GM12864 (cell line): Measurements from ENCODE around the gene PLXDC2.

Source experiments
- DNase-seq: peaks from one replicate; pipeline ENCODE4 v3.0.0-alpha.2; 2011; ENCODE audit warnings: low read depth
- H3K4me3 ChIP-seq: 2 replicates; pipeline ENCODE4 v1.5.1; 2011; ENCODE audit warnings: mild to moderate bottlenecking, low read depth, low read length, control low read depth
- CTCF ChIP-seq: IDR thresholded peaks from 2 replicates; pipeline ENCODE4 v1.5.1; 2011; ENCODE audit warnings: low read depth, mild to moderate bottlenecking, moderate library complexity, low read length, control low read depth, inconsistent platforms; ENCODE audit errors: missing control alignments

PLXDC2 gene

GRCh38 chr10:19815036-19815730, 1.0 kb upstream of the PLXDC2 start:
- no peak for TF ChIP-seq CTCF

GRCh38 chr10:19815731-19816410, 361 bp upstream of the PLXDC2 start:
- no peak for DNase-seq
- TF ChIP-seq CTCF = no peak
- no peak overlapping the region for H3K4me3 ChIP-seq

More at GRCh38 chr10:19815036-19815730, 1.0 kb upstream of the PLXDC2 start:
- no peak for DNase-seq
- H3K4me3 ChIP-seq = no peak overlapping the region

- TF ChIP-seq CTCF = no peak
- no peak overlapping the region for H3K4me3 ChIP-seq
- DNase-seq = no peak
Measured at GRCh38 chr10:19817231-19817933, 1.1 kb downstream of the PLXDC2 start.

GRCh38 chr10:19818876-19819275, 2.6 kb downstream of the PLXDC2 start:
- no peak for DNase-seq
- no peak for TF ChIP-seq CTCF
- no peak overlapping the region for H3K4me3 ChIP-seq

- no peak for DNase-seq
Measured at GRCh38 chr10:19819419-19820033, 3.3 kb downstream of the PLXDC2 start.

More at GRCh38 chr10:19819419-19820033, 3.3 kb downstream of the PLXDC2 start:
- peak; percentile 49 for TF ChIP-seq CTCF
- H3K4me3 ChIP-seq = no peak overlapping the region
